Activated CD8-positive, alpha-beta T cell treated with anti-CD3 and anti-CD28 coated beads for 36 hours (primary cell): Measurements from ENCODE around the gene RAD23B. TPM values are rescaled to one million over a fixed set of nuclear protein-coding genes. Genes with fewer than 3 reads are reported as not detected.

Source experiments
- ATAC-seq: fragments of 200-7000 bp; cut with Tn5 transposase; one replicate; pipeline ENCODE4 v1.10.0; 2021; ENCODE audit warnings: mild to moderate bottlenecking, moderate library complexity
- CTCF ChIA-PET: fragments of 350-600 bp; sonication (Branson Sonifier 250); formaldehyde crosslinking; loops from one replicate; lab custom pipeline; 2021; ENCODE audit warnings: antibody characterized with exemption; lab: Charles Lee
- POLR2A ChIA-PET: fragments of 350-600 bp; sonication (Branson Sonifier 250); formaldehyde crosslinking; loops from one replicate; lab custom pipeline; 2021; ENCODE audit warnings: antibody characterized with exemption; lab: Charles Lee
- DNase-seq: peaks from one replicate; pipeline ENCODE4 v3.0.0-alpha.2; 2020
- H3K27ac Mint-ChIP-seq: one replicate; pipeline ENCODE4 v1.8.0; 2021; ENCODE audit warnings: mild to moderate bottlenecking, mixed read lengths
- H3K27me3 Mint-ChIP-seq: one replicate; pipeline ENCODE4 v1.8.0; 2021; ENCODE audit warnings: mixed read lengths
- H3K36me3 Mint-ChIP-seq: one replicate; pipeline ENCODE4 v1.8.0; 2021; ENCODE audit warnings: low read depth, mixed read lengths
- H3K4me1 Mint-ChIP-seq: one replicate; pipeline ENCODE4 v1.8.0; 2021; ENCODE audit warnings: low read depth, mixed read lengths
- H3K4me3 Mint-ChIP-seq: one replicate; pipeline ENCODE4 v1.8.0; 2021; ENCODE audit warnings: mild to moderate bottlenecking, moderate library complexity, mixed read lengths
- H3K9me3 Mint-ChIP-seq: one replicate; pipeline ENCODE4 v1.8.0; 2021; ENCODE audit warnings: mixed read lengths
- CTCF ChIP-seq: fragments of 200-600 bp; IDR thresholded peaks from one replicate; pipeline ENCODE4 v1.8.0; 2022; ENCODE audit warnings: antibody characterized with exemption, mild to moderate bottlenecking
- intact Hi-C: fragments of 100-400 bp; cut with micrococcal nuclease; formaldehyde crosslinking; loops from one replicate; pipeline ENCODE4 v1.10.0; 2022
- total RNA-seq, 2 experiments: library from RNA; stranded (reverse); gene quantifications; one replicate each; pipeline ENCODE4 v1.2.3, GENCODE V29; 2021

RAD23B gene
- total RNA-seq, 2 experiments from 2014 or later: 115 to 117 TPM

GRCh38 chr9:107375001-107375400, 91.9 kb downstream of the RAD23B start:
- H3K4me3 Mint-ChIP-seq: no peak overlapping the region
- H3K27ac Mint-ChIP-seq: no peak overlapping the region
- H3K36me3 Mint-ChIP-seq: no peaks in the 10 kb centered on the region
- intact Hi-C loops: no loop called here
- ChIA-PET CTCF (no interaction called here), POLR2A (no interaction called here)
- no peaks in the 10 kb centered on the region for H3K9me3 Mint-ChIP-seq
- no peaks in the 10 kb centered on the region for H3K27me3 Mint-ChIP-seq
- no peak for TF ChIP-seq CTCF
- DNase-seq: no peak
- ATAC-seq: no peak
- no peaks in the 10 kb centered on the region for H3K4me1 Mint-ChIP-seq

- Mint-ChIP-seq H3K9me3 (no peaks in the 10 kb centered on the region), H3K4me1 (no peaks in the 10 kb centered on the region), H3K27ac (no peak overlapping the region), H3K27me3 (peaks cover 3% of the 10 kb centered on the region), H3K4me3 (no peak overlapping the region), H3K36me3 (no peaks in the 10 kb centered on the region)
- ChIA-PET POLR2A (no interaction called here), CTCF (no interaction called here)
- no peak for TF ChIP-seq CTCF
- intact Hi-C loops: no loop called here
- no peak for DNase-seq
- ATAC-seq: no peak
Observed at GRCh38 chr9:107375651-107376369, 92.7 kb downstream of the RAD23B start.

- no peaks in the 10 kb centered on the region for H3K4me1 Mint-ChIP-seq
- DNase-seq (no peak), ATAC-seq (no peak)
- H3K9me3 Mint-ChIP-seq: no peaks in the 10 kb centered on the region
- intact Hi-C loops: no loop called here
- H3K27ac Mint-ChIP-seq: no peak overlapping the region
- no peaks in the 10 kb centered on the region for H3K36me3 Mint-ChIP-seq
- no peak for TF ChIP-seq CTCF
- ChIA-PET POLR2A (no interaction called here), CTCF (interaction anchor here (1.3 kb wide), 1 partner anchor 36 kb away, joined by 3 read pairs; no protein-coding TSS in a partner anchor)
- H3K27me3 Mint-ChIP-seq: peaks cover 3% of the 10 kb centered on the region
- H3K4me3 Mint-ChIP-seq: no peak overlapping the region
Observed at GRCh38 chr9:107378006-107378405, 94.9 kb downstream of the RAD23B start.

Other genes starting within 250 kb of the RAD23B start
- gene KLF4, start 206.5 kb downstream of the RAD23B start, total RNA-seq: 1 to 10 TPM; 1.6 to 1.7 TPM